HCT116 (cell line): Measurements from ENCODE around the gene DAGLB. TPM values are rescaled to one million over a fixed set of nuclear protein-coding genes. Genes with fewer than 3 reads are reported as not detected.
A peak's percentile ranks its signal among the peaks of the same experiment; 100 is the strongest.
"Not testable (repeated sequence)": the region's sequence is repeated elsewhere in the genome, so short reads cannot be mapped to it uniquely, and the experiment has no call there.

Experiments
- ATAC-seq: fragments of 200-7000 bp; cut with Tn5 transposase; 2 replicates; pipeline ENCODE4 v1.9.1; 2020; ENCODE audit warnings: mild to moderate bottlenecking, moderate library complexity
- BruUV-seq: library from RNA; stranded (reverse); fragments of 400-500 nt; replicated peaks from 2 replicates; lab custom pipeline; 2021; lab: Mats Ljungman, UMichigan
- CTCF ChIA-PET: fragments of 300-600 bp; sonication (Branson Sonifier 250); formaldehyde crosslinking; loops from one replicate; lab custom pipeline; 2021; ENCODE audit warnings: antibody characterized with exemption; lab: Charles Lee
- POLR2A ChIA-PET: fragments of 300-600, 350-600 bp; sonication (Branson Sonifier 250); formaldehyde crosslinking; loops from one replicate; lab custom pipeline; 2021; ENCODE audit warnings: antibody characterized with exemption; lab: Charles Lee
- RAD21 ChIA-PET, 2 experiments: fragments of 300-600 bp; sonication (Branson Sonifier 250); formaldehyde crosslinking; loops; one replicate each; lab custom pipeline; 2023; ENCODE audit warnings: low total read pairs in 2 of 2; ENCODE audit not compliant: uncharacterized antibody in 2 of 2, unreplicated experiment in 2 of 2, low non-redundant PET in 1 of 2; lab: Charles Lee
- DNase-seq: peaks from one replicate; pipeline ENCODE4 v3.0.0-alpha.2; 2010; ENCODE audit warnings: low read depth, low spot score
- H2AFZ ChIP-seq: fragments of 200-600 bp; shearing (Covaris generic), sonication (generic); 2 replicates; pipeline ENCODE4 v1.6.1; 2017; ENCODE audit warnings: low read depth, mixed run types, mixed read lengths, antibody characterized with exemption, low read length; ENCODE audit not compliant: poor library complexity, severe bottlenecking
- H3K27ac ChIP-seq: 2 replicates; pipeline ENCODE4 v1.5.1; 2012; ENCODE audit warnings: low read depth, low read length
- H3K27me3 ChIP-seq: fragments of 200-600 bp; sonication (generic); 2 replicates; pipeline ENCODE4 v1.6.1; 2016; ENCODE audit warnings: mixed run types, low read length, mixed read lengths; ENCODE audit not compliant: insufficient read depth
- H3K36me3 ChIP-seq, 2 experiments: fragments of 200-500 bp in 1 of 2; fragments of 200-600 bp in 1 of 2; sonication (Bioruptor generic) in 1 of 2; sonication (generic) in 1 of 2; 2 replicates each; pipeline versions ENCODE4 v1.5.1 to v1.6.1; 2014 to 2016; ENCODE audit warnings: low read length in 2 of 2, inconsistent platforms in 1 of 2, mixed read lengths in 1 of 2, mixed run types in 1 of 2; ENCODE audit not compliant: insufficient read depth in 2 of 2, control insufficient read depth in 1 of 2
- H3K4me1 ChIP-seq, 2 experiments: fragments of 200-600 bp in 1 of 2; sonication (generic) in 1 of 2; 2 replicates each; pipeline versions ENCODE4 v1.5.1 to v1.6.1; 2012 to 2017; ENCODE audit warnings: low read length in 2 of 2, inconsistent platforms in 1 of 2, mild to moderate bottlenecking in 1 of 2, mixed read lengths in 1 of 2, mixed run types in 1 of 2, moderate library complexity in 1 of 2; ENCODE audit not compliant: insufficient read depth in 2 of 2, control insufficient read depth in 1 of 2
- H3K4me2 ChIP-seq: fragments of 200-600 bp; sonication (generic); 2 replicates; pipeline ENCODE4 v1.6.1; 2017; ENCODE audit warnings: mixed run types, low read length, mixed read lengths
- H3K4me3 ChIP-seq, 2 experiments: fragments of 200-600 bp in 1 of 2; sonication (generic) in 1 of 2; replicated peaks in 1 of 2; 2 replicates each; pipeline ENCODE4 v1.5.1; 2011 to 2016; ENCODE audit warnings: low read length in 2 of 2, control low read depth in 1 of 2, low read depth in 1 of 2, mild to moderate bottlenecking in 1 of 2, mixed read lengths in 1 of 2, mixed run types in 1 of 2
- H3K79me2 ChIP-seq: fragments of 200-600 bp; sonication (generic); 2 replicates; pipeline ENCODE4 v1.6.1; 2017; ENCODE audit warnings: mild to moderate bottlenecking, mixed run types, low read length, moderate library complexity, mixed read lengths; ENCODE audit not compliant: insufficient read depth
- H3K9ac ChIP-seq: fragments of 200-600 bp; sonication (generic); 2 replicates; pipeline ENCODE4 v1.6.1; 2016; ENCODE audit warnings: low read length, mixed read lengths
- H3K9me2 ChIP-seq: fragments of 200-600 bp; sonication (generic), shearing (Covaris generic); 2 replicates; pipeline ENCODE4 v1.6.1; 2017; ENCODE audit warnings: mixed run types, mild to moderate bottlenecking, moderate library complexity; ENCODE audit not compliant: insufficient read depth
- H3K9me3 ChIP-seq, 2 experiments: fragments of 200-500 bp in 1 of 2; fragments of 200-600 bp in 1 of 2; sonication (Bioruptor generic) in 1 of 2; sonication (generic) in 1 of 2; 2 replicates each; pipeline ENCODE4 v1.6.1; 2014 to 2017; ENCODE audit warnings: low read length in 2 of 2, mixed read lengths in 2 of 2, inconsistent platforms in 1 of 2, low read depth in 1 of 2, mild to moderate bottlenecking in 1 of 2, mixed run types in 1 of 2, moderate library complexity in 1 of 2; ENCODE audit not compliant: control insufficient read depth in 1 of 2, insufficient read depth in 1 of 2
- H4K20me1 ChIP-seq: fragments of 200-600 bp; sonication (generic), shearing (Covaris generic); 2 replicates; pipeline ENCODE4 v1.6.1; 2017; ENCODE audit warnings: mixed run types, mild to moderate bottlenecking, moderate library complexity; ENCODE audit not compliant: insufficient read depth
- RAD21 ChIP-seq: IDR thresholded peaks from 2 replicates; pipeline ENCODE4 v1.6.1; 2012; ENCODE audit warnings: low read depth, mild to moderate bottlenecking
- ZFX ChIP-seq: fragments of 450-650 bp; IDR thresholded peaks from 2 replicates; pipeline ENCODE4 v1.6.1; 2017
- intact Hi-C: fragments of 100-400 bp; cut with micrococcal nuclease; formaldehyde crosslinking; loops from 2 replicates; pipeline ENCODE4 v1.10.0; 2022
- total RNA-seq: library from RNA; stranded (reverse); gene quantifications from one replicate; pipeline ENCODE4 v1.2.1, GENCODE V29; 2021; ENCODE audit not compliant: unreplicated experiment

Gene DAGLB
- total RNA-seq, 1 experiment from 2014 or later, result 30.2 TPM

GRCh38 chr7:6451224-6451705 lies 3.5 kb upstream of the DAGLB start:
- no TSS peak for BruUV-seq

GRCh38 chr7:6450591-6450990 lies 2.8 kb upstream of the DAGLB start:
- H3K36me3 ChIP-seq, H3K27me3 ChIP-seq, intact Hi-C loops, H4K20me1 ChIP-seq, CTCF ChIA-PET, H3K9me2 ChIP-seq, H2AFZ ChIP-seq, RAD21 ChIA-PET, DNase-seq, H3K9me3 ChIP-seq, ATAC-seq, BruUV-seq: not testable (repeated sequence)
- Histone ChIP-seq H3K9ac (peak overlapping the region; percentile 47), H3K4me3 (0 out of 4 replicates have a peak overlapping the region, but pooled peaks of 1 of the 2 experiments have one; percentile 11), H3K79me2 (peaks cover 30% of the 10 kb centered on the region), H3K27ac (peak overlapping the region; percentile 62), H3K4me1 (peaks cover 30 to 79% of the 10 kb centered on the region in 2 experiments), H3K4me2 (peak overlapping the region; percentile 56)
- POLR2A ChIA-PET, result interaction anchor here (0.7 kb wide), 1 partner anchor 799 kb away, joined by 3 read pairs; no protein-coding TSS in a partner anchor

More at GRCh38 chr7:6451224-6451705, 3.5 kb upstream of the DAGLB start:
- Histone ChIP-seq H3K4me2 (peak overlapping the region; percentile 56), H3K27me3 (no peaks in the 10 kb centered on the region), H3K9ac (peak overlapping the region; percentile 47; the same call in 1 of the 2 replicates), H3K9me3 (no peaks in the 10 kb centered on the region), H3K4me3 (no peak overlapping the region), H3K36me3 (no peaks in the 10 kb centered on the region), H2AFZ (no peak overlapping the region), H3K79me2 (peaks cover 23% of the 10 kb centered on the region), H3K4me1 (peaks cover 25 to 73% of the 10 kb centered on the region in 2 experiments), H3K27ac (peak overlapping the region; percentile 62)
- ATAC-seq (no peak), DNase-seq (no peak)
- RAD21 ChIA-PET, result interaction anchor here in 1 of 2 experiments (0.7 kb wide), 1 partner anchor 190 kb away, joined by 3 read pairs; no protein-coding TSS in a partner anchor
- CTCF ChIA-PET, result no interaction called here
- intact Hi-C loops, result no loop called here
- TF ChIP-seq RAD21 (no peak), ZFX (no peak)
- TF ChIP-seq, all 23 proteins: peak for 0
- H3K9me2 ChIP-seq, result no peaks in the 10 kb centered on the region
- POLR2A ChIA-PET, result no interaction called here
- H4K20me1 ChIP-seq, result peaks cover 4% of the 10 kb centered on the region; the same call in 1 of the 2 replicates

GRCh38 chr7:6449884-6450283 lies 2.1 kb upstream of the DAGLB start:
- H3K27me3 ChIP-seq, H3K4me3 ChIP-seq, BruUV-seq, H3K9me3 ChIP-seq, intact Hi-C loops, RAD21 ChIA-PET, H2AFZ ChIP-seq, H4K20me1 ChIP-seq, H3K9me2 ChIP-seq, CTCF ChIA-PET: not testable (repeated sequence)
- Histone ChIP-seq H3K27ac (peak overlapping the region; percentile 95), H3K79me2 (peaks cover 37% of the 10 kb centered on the region), H3K4me1 (peaks cover 36 to 83% of the 10 kb centered on the region in 2 experiments), H3K4me2 (peak overlapping the region; percentile 90), H3K9ac (peak overlapping the region; percentile 99), H3K36me3 (peaks cover 0 to 11% of the 10 kb centered on the region in 2 experiments; a peak in 2 of 4 replicates)
- ATAC-seq, result peak; percentile 30
- POLR2A ChIA-PET, result interaction anchor here (0.7 kb wide), 1 partner anchor 799 kb away, joined by 3 read pairs; no protein-coding TSS in a partner anchor
- peak; percentile 64 for DNase-seq
